ENCODE data around the gene PIGU.

- TF ChIP-seq CTCF (IDR thresholded peaks at IDR 0.05) (no peak), POLR2A (IDR thresholded peaks at IDR 0.05) (no peak)
These were observed 96.6 kb downstream of the PIGU start for GRCh38 chr20:34579979-34580940.
